Transverse colon (tissue), 4 donors: Measurements from ENCODE around the gene MCM9. TPM values are rescaled to one million over a fixed set of nuclear protein-coding genes. Genes with fewer than 3 reads are reported as not detected.

Experiments
- DNase-seq: peaks from one replicate; pipeline ENCODE4 v3.0.0-alpha.2; 2019
- H3K27ac ChIP-seq, 4 donors: fragments of 200-600 bp; sonication (generic); 2 replicates each; pipeline ENCODE4 v1.5.1; 2016 to 2018; ENCODE audit warnings: inconsistent platforms in 4 of 4
- H3K27me3 ChIP-seq: fragments of 200-600 bp; sonication (generic); 2 replicates; pipeline ENCODE4 v1.5.1; 2017; ENCODE audit warnings: inconsistent platforms
- H3K36me3 ChIP-seq, 4 donors: fragments of 200-600 bp; sonication (generic); 2 replicates each; pipeline ENCODE4 v1.5.1; 2017 to 2019; ENCODE audit warnings: inconsistent platforms in 4 of 4
- H3K4me1 ChIP-seq, 4 donors: fragments of 200-600 bp; sonication (generic); 2 replicates each; pipeline ENCODE4 v1.5.1; 2017 to 2020; ENCODE audit warnings: inconsistent platforms in 4 of 4
- H3K4me3 ChIP-seq, 4 donors: fragments of 200-600 bp; sonication (generic); 1 replicate in 1 of 4; 2 replicates in 3 of 4; pipeline versions ENCODE4 v1.5.1 to v1.6.1; 2017 to 2019; ENCODE audit warnings: inconsistent platforms in 4 of 4
- H3K9me3 ChIP-seq, 2 donors: fragments of 200-600 bp; sonication (generic); 2 replicates each; pipeline ENCODE4 v1.5.1; 2017 to 2019; ENCODE audit warnings: inconsistent platforms in 2 of 2
- EP300 ChIP-seq: sonication (generic); formaldehyde crosslinking; IDR thresholded peaks from one replicate; pipeline ENCODE4 v1.6.1; 2017; ENCODE audit warnings: antibody characterized with exemption, low read depth
- POLR2A ChIP-seq: fragments of 450-650 bp; IDR thresholded peaks from one replicate; pipeline ENCODE4 v1.6.1; 2016; ENCODE audit warnings: antibody characterized with exemption, mild to moderate bottlenecking, moderate library complexity
- POLR2AphosphoS5 ChIP-seq, 3 donors: sonication (generic); formaldehyde crosslinking; IDR thresholded peaks; one replicate each; pipeline ENCODE4 v1.6.1; 2016; ENCODE audit warnings: antibody characterized with exemption in 3 of 3
- WGBS, 2 donors: methylation state at CpG; one replicate each; pipeline ENCODE4 v1.1.5; 2018; ENCODE audit warnings: low coverage in 1 of 2; 5-methylcytosine and 5-hydroxymethylcytosine counted together
- in situ Hi-C, 4 donors: fragments of 200-750 bp; cut with MboI; loops; one replicate each; pipeline versions ENCODE4 v1.15.0 to v1.15.1; 2017; ENCODE audit warnings: low sequenced_read_pairs in 3 of 4, low pct_ligation_motif_present in 1 of 4, low pct_unique_long_range_greater_than_20kb in 1 of 4
- intact Hi-C: fragments of 100-400 bp; cut with DNase I; formaldehyde crosslinking; loops from one replicate; pipeline ENCODE4 v1.15.1; 2023; ENCODE audit warnings: low total_unique reads
- total RNA-seq, 4 donors: library from RNA; depleted of rRNA; stranded (reverse); fragments of >200 nt; gene quantifications; one replicate each; pipeline ENCODE4 v1.1.0, GENCODE V29; 2016
- TF ChIP-seq, protein P1 (sequence below), 5 experiments: fragments of 200-600 bp in 3 of 5; fragments of 450-650 bp in 2 of 5; sonication (generic) in 3 of 5; IDR thresholded peaks; 1 replicate in 2 of 5; 2 replicates in 3 of 5; pipeline ENCODE4 v1.5.1; 2016 to 2017; ENCODE audit warnings: antibody characterized with exemption in 5 of 5, inconsistent platforms in 3 of 5, mild to moderate bottlenecking in 2 of 5, moderate library complexity in 1 of 5

The MCM9 gene
- total RNA-seq, 4 donors from 2014 or later = 5.2 to 27.6 (median 19.0) TPM

DNA sequence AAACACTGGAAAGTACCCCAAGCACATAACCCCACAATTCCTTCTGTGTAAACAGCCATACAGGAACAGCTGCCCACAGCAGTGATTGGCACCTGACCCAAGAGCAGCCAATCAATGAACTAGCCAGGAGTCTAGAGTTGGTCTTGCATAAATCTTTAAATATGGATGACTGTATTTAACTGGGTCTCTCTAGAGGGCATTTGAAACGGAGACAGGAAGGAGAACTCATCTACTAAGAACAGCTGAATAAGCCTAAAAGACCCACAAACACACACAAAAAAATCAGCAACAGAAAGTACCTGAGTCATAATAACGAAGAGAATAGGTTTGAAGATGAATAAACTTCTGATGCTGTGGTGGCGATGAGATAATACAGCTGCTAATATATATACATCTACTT is 90.0 kb downstream of the MCM9 start:
- Histone ChIP-seq H3K4me3 (no peak overlapping the region), H3K27ac (no peak overlapping the region), H3K9me3 (no peaks in the 10 kb centered on the region), H3K27me3 (no peaks in the 10 kb centered on the region), H3K4me1 (peaks cover 0 to 7% (median 0%) of the 10 kb centered on the region in 4 donors), H3K36me3 (no peaks in the 10 kb centered on the region)
- TF ChIP-seq POLR2AphosphoS5 (IDR thresholded peaks at IDR 0.05) (no peak), EP300 (no peak), POLR2A (no peak)
- TF ChIP-seq, protein P1, sequence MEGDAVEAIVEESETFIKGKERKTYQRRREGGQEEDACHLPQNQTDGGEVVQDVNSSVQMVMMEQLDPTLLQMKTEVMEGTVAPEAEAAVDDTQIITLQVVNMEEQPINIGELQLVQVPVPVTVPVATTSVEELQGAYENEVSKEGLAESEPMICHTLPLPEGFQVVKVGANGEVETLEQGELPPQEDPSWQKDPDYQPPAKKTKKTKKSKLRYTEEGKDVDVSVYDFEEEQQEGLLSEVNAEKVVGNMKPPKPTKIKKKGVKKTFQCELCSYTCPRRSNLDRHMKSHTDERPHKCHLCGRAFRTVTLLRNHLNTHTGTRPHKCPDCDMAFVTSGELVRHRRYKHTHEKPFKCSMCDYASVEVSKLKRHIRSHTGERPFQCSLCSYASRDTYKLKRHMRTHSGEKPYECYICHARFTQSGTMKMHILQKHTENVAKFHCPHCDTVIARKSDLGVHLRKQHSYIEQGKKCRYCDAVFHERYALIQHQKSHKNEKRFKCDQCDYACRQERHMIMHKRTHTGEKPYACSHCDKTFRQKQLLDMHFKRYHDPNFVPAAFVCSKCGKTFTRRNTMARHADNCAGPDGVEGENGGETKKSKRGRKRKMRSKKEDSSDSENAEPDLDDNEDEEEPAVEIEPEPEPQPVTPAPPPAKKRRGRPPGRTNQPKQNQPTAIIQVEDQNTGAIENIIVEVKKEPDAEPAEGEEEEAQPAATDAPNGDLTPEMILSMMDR (IDR thresholded peaks at IDR 0.05) = no peak
- DNase-seq = no peak
- intact Hi-C loops = no loop called here
- in situ Hi-C loops = no loop called here
- 51 to 79% methylated on average over 3 of the region's 3 CpGs for WGBS, 2 donors

DNA sequence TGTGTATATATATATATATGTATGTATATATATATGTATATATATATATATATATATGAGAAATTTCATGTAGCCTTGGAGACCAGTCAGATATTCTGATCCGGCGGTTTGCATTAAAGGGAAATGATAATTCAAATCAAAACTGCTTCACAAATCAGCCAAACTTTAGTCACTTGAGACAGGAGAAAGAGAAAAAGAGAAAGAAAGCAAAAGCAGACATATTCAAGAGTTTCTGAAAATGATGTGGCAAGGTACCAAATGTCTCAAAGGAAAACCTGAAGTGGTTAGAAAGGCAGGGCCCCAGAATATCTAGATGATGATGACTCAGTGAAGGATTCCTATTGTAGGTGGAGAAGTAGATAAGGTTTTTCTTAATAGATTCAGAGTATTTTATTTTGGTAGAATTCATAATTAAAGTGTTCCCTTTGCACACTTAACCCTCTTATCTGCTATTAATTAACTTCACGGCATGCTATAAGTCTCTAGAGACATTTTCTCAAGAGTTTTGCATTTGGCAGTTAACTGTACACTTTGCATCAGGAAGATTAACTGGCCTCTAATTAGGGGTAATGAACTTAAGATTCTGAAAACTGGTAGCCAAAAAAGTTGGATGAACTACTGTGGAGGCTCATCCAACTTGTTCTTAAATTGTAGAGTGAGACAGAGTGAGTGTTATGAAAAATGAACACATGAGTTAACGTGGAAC is 91.1 kb downstream of the MCM9 start:
- no peaks in the 10 kb centered on the region for H3K9me3 ChIP-seq
- no peak overlapping the region for H3K27ac ChIP-seq
- intact Hi-C loops = no loop called here
- H3K27me3 ChIP-seq = no peaks in the 10 kb centered on the region
- no peaks in the 10 kb centered on the region for H3K36me3 ChIP-seq
- no peak overlapping the region for H3K4me3 ChIP-seq
- H3K4me1 ChIP-seq = peaks cover 0 to 7% (median 0%) of the 10 kb centered on the region in 4 donors
- 81% methylated on average over 4 of the region's 4 CpGs for WGBS, 2 donors
- in situ Hi-C loops = no loop called here
- DNase-seq = no peak
- TF ChIP-seq, protein P1 (IDR thresholded peaks at IDR 0.05) = no peak
- TF ChIP-seq POLR2A = no peak
- TF ChIP-seq EP300 = no peak
- no peak for TF ChIP-seq POLR2AphosphoS5 (IDR thresholded peaks at IDR 0.05)

DNA sequence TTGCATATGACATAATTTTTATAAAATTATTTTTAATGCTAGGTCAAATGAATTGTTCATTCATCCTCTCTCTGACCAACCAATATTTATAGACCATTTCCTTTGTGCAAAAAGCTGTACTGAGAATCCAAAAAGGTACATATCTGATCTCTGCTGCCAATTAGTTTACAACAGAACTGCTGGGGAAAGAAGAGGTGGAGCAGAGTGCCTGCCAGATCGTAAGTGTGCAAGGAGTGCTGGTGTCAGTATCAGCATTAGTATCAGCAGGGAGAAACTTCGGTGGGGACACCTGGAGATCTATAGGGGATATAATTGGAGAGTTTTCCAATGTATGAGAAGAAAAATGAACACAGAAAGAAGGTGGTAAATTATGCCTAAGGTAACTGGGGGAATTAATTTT is 104.3 kb downstream of the MCM9 start:
- in situ Hi-C loops (no loop called here), intact Hi-C loops (no loop called here)
- H3K27me3 ChIP-seq = no peaks in the 10 kb centered on the region
- H3K9me3 ChIP-seq = no peaks in the 10 kb centered on the region
- H3K27ac ChIP-seq = no peak overlapping the region
- DNase-seq = no peak
- H3K36me3 ChIP-seq = peaks cover 0 to 29% (median 13%) of the 10 kb centered on the region in 4 donors
- H3K4me1 ChIP-seq = no peaks in the 10 kb centered on the region
- no peak for TF ChIP-seq EP300
- TF ChIP-seq POLR2AphosphoS5 (IDR thresholded peaks at IDR 0.05) = no peak
- TF ChIP-seq POLR2A = no peak
- TF ChIP-seq, protein P1 (IDR thresholded peaks at IDR 0.05) = no peak
- H3K4me3 ChIP-seq = no peak overlapping the region
- 70 to 73% methylated on average over 2 of the region's 2 CpGs for WGBS, 2 donors

DNA sequence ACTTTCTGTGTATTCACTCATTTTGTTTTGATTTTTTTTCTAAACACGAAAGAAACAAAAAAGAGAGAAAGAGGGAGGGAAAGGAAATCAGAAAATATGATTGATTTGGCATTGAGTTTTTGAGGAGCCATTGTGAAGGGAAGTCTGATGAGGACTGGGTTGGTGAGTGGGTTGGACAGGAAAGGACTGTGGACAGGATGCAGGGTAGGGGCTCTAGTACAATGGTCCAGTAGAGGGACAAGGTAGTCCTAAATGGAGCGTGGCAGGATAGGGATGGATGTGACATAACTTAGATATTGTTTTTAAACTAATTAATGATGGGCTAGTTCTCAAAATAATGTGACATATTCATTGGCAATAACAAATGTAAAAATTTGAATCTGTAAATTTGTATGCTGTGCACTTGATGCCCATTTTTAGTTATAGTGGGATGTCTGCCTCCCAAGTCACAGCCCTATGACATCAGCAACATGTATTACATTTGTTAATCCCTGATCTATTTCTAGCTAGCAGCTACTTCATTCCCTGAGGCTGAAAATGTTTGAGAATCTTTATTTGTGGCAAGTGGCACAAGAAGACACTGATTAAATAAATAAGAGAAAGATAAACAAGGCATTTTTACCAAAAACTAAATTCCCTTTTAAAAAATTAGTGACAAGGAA is 105.0 kb downstream of the MCM9 start:
- intact Hi-C loops = no loop called here
- no peak for TF ChIP-seq POLR2AphosphoS5 (IDR thresholded peaks at IDR 0.05)
- no peak for TF ChIP-seq EP300
- TF ChIP-seq, protein P1 (IDR thresholded peaks at IDR 0.05) = no peak
- no peak for TF ChIP-seq POLR2A
- H3K4me1 ChIP-seq = no peaks in the 10 kb centered on the region
- no peaks in the 10 kb centered on the region for H3K27me3 ChIP-seq
- DNase-seq = no peak
- peaks cover 0 to 33% (median 16%) of the 10 kb centered on the region in 4 donors for H3K36me3 ChIP-seq
- in situ Hi-C loops = no loop called here
- 89 to 92% methylated on average over 2 of the region's 2 CpGs for WGBS, 2 donors
- H3K4me3 ChIP-seq = no peak overlapping the region
- no peaks in the 10 kb centered on the region for H3K9me3 ChIP-seq
- no peak overlapping the region for H3K27ac ChIP-seq
